Stimulated activated CD8-positive, alpha-beta memory T cell treated with anti-CD3 and anti-CD28 coated beads, Interleukin-4, amount 100 ng/mL, for 48 hours (primary cell): ENCODE results near the gene PHEX.
A peak's percentile ranks its signal among the peaks of the same experiment; 100 is the strongest.

Experiments
- DNase-seq: peaks from one replicate; pipeline ENCODE4 v3.0.0-alpha.2; 2020

The PHEX gene

GRCh38 chrX:22163326-22163725, 131.2 kb downstream of the PHEX start:
- no peak for DNase-seq

GRCh38 chrX:22164770-22165388, 132.8 kb downstream of the PHEX start:
- DNase-seq, result no peak

GRCh38 chrX:22165732-22166457, 133.8 kb downstream of the PHEX start:
- no peak for DNase-seq

GRCh38 chrX:22171287-22172060, 139.3 kb downstream of the PHEX start:
- DNase-seq, result no peak

GRCh38 chrX:22173966-22174365, 141.8 kb downstream of the PHEX start:
- no peak for DNase-seq

GRCh38 chrX:22177950-22178515, 145.9 kb downstream of the PHEX start:
- no peak for DNase-seq

- DNase-seq, result no peak
Observed at GRCh38 chrX:22184096-22184495, 152.0 kb downstream of the PHEX start.

GRCh38 chrX:22186165-22186564, 154.0 kb downstream of the PHEX start:
- DNase-seq, result no peak

- peak; percentile 61 for DNase-seq
Observed at GRCh38 chrX:22192419-22193060, 160.4 kb downstream of the PHEX start.

- no peak for DNase-seq
Observed at GRCh38 chrX:22193851-22194659, 161.9 kb downstream of the PHEX start.

GRCh38 chrX:22194660-22194945, 162.5 kb downstream of the PHEX start:
- no peak for DNase-seq

GRCh38 chrX:22196149-22196548, 164.0 kb downstream of the PHEX start:
- no peak for DNase-seq

GRCh38 chrX:22202251-22202650, 170.1 kb downstream of the PHEX start:
- no peak for DNase-seq

GRCh38 chrX:22203186-22203585, 171.1 kb downstream of the PHEX start:
- no peak for DNase-seq

- DNase-seq, result no peak
Observed at GRCh38 chrX:22206781-22207180, 174.7 kb downstream of the PHEX start.

GRCh38 chrX:22220941-22221340, 188.8 kb downstream of the PHEX start:
- no peak for DNase-seq

- no peak for DNase-seq
Observed at GRCh38 chrX:22234380-22234779, 202.3 kb downstream of the PHEX start.

GRCh38 chrX:22237479-22237878, 205.4 kb downstream of the PHEX start:
- DNase-seq, result no peak

- no peak for DNase-seq
Observed at GRCh38 chrX:22246620-22247019, 214.5 kb downstream of the PHEX start.

- no peak for DNase-seq
Observed at GRCh38 chrX:22247169-22247568, 215.0 kb downstream of the PHEX start.

- no peak for DNase-seq
Observed at GRCh38 chrX:22248401-22248800, 216.3 kb downstream of the PHEX start.

GRCh38 chrX:22249371-22249770, 217.2 kb downstream of the PHEX start:
- DNase-seq, result no peak

GRCh38 chrX:22268706-22269105, 236.6 kb downstream of the PHEX start:
- no peak for DNase-seq
